GM12891 (cell line): ENCODE data around the gene CDK9.

Experiments used
- PAX5 ChIP-seq: IDR thresholded peaks from 2 replicates; pipeline ENCODE4 v1.6.1; 2011; ENCODE audit warnings: low read length, moderate library complexity, mild to moderate bottlenecking; ENCODE audit not compliant: insufficient read depth, severe bottlenecking
- POLR2A ChIP-seq: IDR thresholded peaks from 2 replicates; pipeline ENCODE4 v1.6.1; 2011; ENCODE audit warnings: low read depth, low read length, control low read depth
- SPI1 ChIP-seq: IDR thresholded peaks from 2 replicates; pipeline ENCODE4 v1.6.1; 2011; ENCODE audit warnings: low read depth, low read length, control low read depth

- TF ChIP-seq POLR2A (no peak), SPI1 (no peak), PAX5 (no peak)
Measured at GRCh38 chr9:127763918-127764384, 21.9 kb upstream of the CDK9 start.
